Activated CD4-positive, alpha-beta T cell treated with anti-CD3 and anti-CD28 coated beads, Interleukin-2, Interleukin-4, amounts not matched to agents 100 ng/mL and 50 ng/mL, durations not matched to agents 16 hours and 8 hours (primary cell): Measurements from ENCODE around the gene MS4A4A.
A peak's percentile ranks its signal among the peaks of the same experiment; 100 is the strongest.
"Not testable (repeated sequence)": the region's sequence is repeated elsewhere in the genome, so short reads cannot be mapped to it uniquely, and the experiment has no call there.

Source experiments
- DNase-seq: peaks from one replicate; pipeline ENCODE4 v3.0.0-alpha.2; 2020; ENCODE audit warnings: low spot score

Gene MS4A4A

GRCh38 chr11:60280412-60280811, at the start of gene MS4A4A:
Gene MS4A4A, plus strand, starts transcription at chr11:60280666. Its CDS starts 10 bp downstream, at chr11:60280676.
- DNase-seq = no peak

- DNase-seq = no peak
These were observed 49.8 kb upstream of the MS4A4A start for GRCh38 chr11:60230681-60231080.

GRCh38 chr11:60235321-60235720, 45.1 kb upstream of the MS4A4A start:
- DNase-seq = no peak

- DNase-seq = no peak
These were observed 39.8 kb upstream of the MS4A4A start for GRCh38 chr11:60240662-60241061.

- DNase-seq = no peak
These were observed 38.7 kb upstream of the MS4A4A start for GRCh38 chr11:60241786-60242185.

GRCh38 chr11:60242740-60243239, 37.7 kb upstream of the MS4A4A start, which contains the start of gene MS4A4E:
Gene MS4A4E, minus strand, starts transcription at chr11:60243137. Its CDS starts 13,082 bp downstream, at chr11:60230055.
- no peak for DNase-seq

- DNase-seq = peak; percentile 21
These were observed 28.8 kb upstream of the MS4A4A start for GRCh38 chr11:60251485-60252212.

- DNase-seq = no peak
These were observed 28.0 kb upstream of the MS4A4A start for GRCh38 chr11:60252213-60253108.

- DNase-seq = no peak
These were observed 22.3 kb upstream of the MS4A4A start for GRCh38 chr11:60257956-60258722.

GRCh38 chr11:60261014-60261413, 19.5 kb upstream of the MS4A4A start:
- no peak for DNase-seq

- no peak for DNase-seq
These were observed 17.1 kb upstream of the MS4A4A start for GRCh38 chr11:60263402-60263801.

- DNase-seq = no peak
These were observed 15.8 kb upstream of the MS4A4A start for GRCh38 chr11:60264644-60265043.

- peak; percentile 51 for DNase-seq
These were observed 14.9 kb upstream of the MS4A4A start for GRCh38 chr11:60265373-60266214.

- no peak for DNase-seq
These were observed 6.0 kb upstream of the MS4A4A start for GRCh38 chr11:60274416-60274815.

- no peak for DNase-seq
These were observed 1.0 kb downstream of the MS4A4A start for GRCh38 chr11:60281485-60281884.

GRCh38 chr11:60282286-60282685, 1.8 kb downstream of the MS4A4A start:
- DNase-seq = no peak

- not testable (repeated sequence) for DNase-seq
These were observed 5.1 kb downstream of the MS4A4A start for GRCh38 chr11:60285411-60286126.

GRCh38 chr11:60288531-60288930, 8.1 kb downstream of the MS4A4A start:
- DNase-seq = no peak

- DNase-seq = no peak
These were observed 11.7 kb downstream of the MS4A4A start for GRCh38 chr11:60292145-60292544.

- DNase-seq = no peak
These were observed 20.7 kb downstream of the MS4A4A start for GRCh38 chr11:60301178-60301577.
